Activated gamma-delta T cell treated with Interleukin-2 at 50 U/mL for 16 hours (primary cell): ENCODE results near the gene BABAM2.
"Not testable (repeated sequence)": the region's sequence is repeated elsewhere in the genome, so short reads cannot be mapped to it uniquely, and the experiment has no call there.

Experiments
- DNase-seq: peaks from one replicate; pipeline ENCODE4 v3.0.0-alpha.2; 2020

The BABAM2 gene

GRCh38 chr2:27881815-27882583 is 8.5 kb upstream of the BABAM2 start:
- not testable (repeated sequence) for DNase-seq

GRCh38 chr2:27882584-27882922 is 8.0 kb upstream of the BABAM2 start:
- not testable (repeated sequence) for DNase-seq

GRCh38 chr2:27884601-27885000 is 5.9 kb upstream of the BABAM2 start:
- DNase-seq, result no peak

- DNase-seq, result no peak
Measured at GRCh38 chr2:27885234-27885633, 5.3 kb upstream of the BABAM2 start.

GRCh38 chr2:27885661-27886060 is 4.9 kb upstream of the BABAM2 start:
- no peak for DNase-seq

- DNase-seq, result no peak
Measured at GRCh38 chr2:27886322-27886721, 4.2 kb upstream of the BABAM2 start.

- no peak for DNase-seq
Measured at GRCh38 chr2:27887111-27887510, 3.4 kb upstream of the BABAM2 start.

GRCh38 chr2:27887830-27888229 is 2.7 kb upstream of the BABAM2 start:
- no peak for DNase-seq

- DNase-seq, result no peak
Measured at GRCh38 chr2:27888790-27889189, 1.7 kb upstream of the BABAM2 start.

- no peak for DNase-seq
Measured at GRCh38 chr2:27889774-27890145, 769 bp upstream of the BABAM2 start.

GRCh38 chr2:27890924-27891672 is 569 bp downstream of the BABAM2 start:
- peak; percentile 82 for DNase-seq

GRCh38 chr2:27891673-27892105 is 1.2 kb downstream of the BABAM2 start:
- DNase-seq, result no peak

GRCh38 chr2:27893006-27893405 is 2.5 kb downstream of the BABAM2 start:
- DNase-seq, result no peak

GRCh38 chr2:27897717-27898116 is 7.2 kb downstream of the BABAM2 start:
- no peak for DNase-seq

- no peak for DNase-seq
Measured at GRCh38 chr2:27901234-27901633, 10.7 kb downstream of the BABAM2 start.

- DNase-seq, result no peak
Measured at GRCh38 chr2:27902098-27902497, 11.6 kb downstream of the BABAM2 start.

GRCh38 chr2:27903018-27903417 is 12.5 kb downstream of the BABAM2 start:
- DNase-seq, result no peak

- DNase-seq, result no peak
Measured at GRCh38 chr2:27903649-27904404, 13.3 kb downstream of the BABAM2 start.

- no peak for DNase-seq
Measured at GRCh38 chr2:27904405-27904665, 13.8 kb downstream of the BABAM2 start.

GRCh38 chr2:27906074-27906473 is 15.5 kb downstream of the BABAM2 start:
- DNase-seq, result no peak

GRCh38 chr2:27907547-27907946 is 17.0 kb downstream of the BABAM2 start:
- DNase-seq, result no peak

- no peak for DNase-seq
Measured at GRCh38 chr2:27909901-27910300, 19.4 kb downstream of the BABAM2 start.

- no peak for DNase-seq
Measured at GRCh38 chr2:27911458-27912210, 21.1 kb downstream of the BABAM2 start.
